A549 treated with ZK216348 at 1 μM for 4 hours (cell line): ENCODE data around the gene TMEM43. TPM values are rescaled to one million over a fixed set of nuclear protein-coding genes. Genes with fewer than 3 reads are reported as not detected.

Experiments used
- total RNA-seq: library from RNA; stranded (reverse); fragments of 200-300 nt; extraction: Qiagen RNA extraction; gene quantifications from 5 replicates; pipeline ENCODE4 v1.2.3, GENCODE V29; 2022; ENCODE audit warnings: low read depth

TMEM43 gene, protein sequence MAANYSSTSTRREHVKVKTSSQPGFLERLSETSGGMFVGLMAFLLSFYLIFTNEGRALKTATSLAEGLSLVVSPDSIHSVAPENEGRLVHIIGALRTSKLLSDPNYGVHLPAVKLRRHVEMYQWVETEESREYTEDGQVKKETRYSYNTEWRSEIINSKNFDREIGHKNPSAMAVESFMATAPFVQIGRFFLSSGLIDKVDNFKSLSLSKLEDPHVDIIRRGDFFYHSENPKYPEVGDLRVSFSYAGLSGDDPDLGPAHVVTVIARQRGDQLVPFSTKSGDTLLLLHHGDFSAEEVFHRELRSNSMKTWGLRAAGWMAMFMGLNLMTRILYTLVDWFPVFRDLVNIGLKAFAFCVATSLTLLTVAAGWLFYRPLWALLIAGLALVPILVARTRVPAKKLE
- total RNA-seq: 81.6 to 105 TPM (median 99.4 TPM) in 5 replicates

DNA sequence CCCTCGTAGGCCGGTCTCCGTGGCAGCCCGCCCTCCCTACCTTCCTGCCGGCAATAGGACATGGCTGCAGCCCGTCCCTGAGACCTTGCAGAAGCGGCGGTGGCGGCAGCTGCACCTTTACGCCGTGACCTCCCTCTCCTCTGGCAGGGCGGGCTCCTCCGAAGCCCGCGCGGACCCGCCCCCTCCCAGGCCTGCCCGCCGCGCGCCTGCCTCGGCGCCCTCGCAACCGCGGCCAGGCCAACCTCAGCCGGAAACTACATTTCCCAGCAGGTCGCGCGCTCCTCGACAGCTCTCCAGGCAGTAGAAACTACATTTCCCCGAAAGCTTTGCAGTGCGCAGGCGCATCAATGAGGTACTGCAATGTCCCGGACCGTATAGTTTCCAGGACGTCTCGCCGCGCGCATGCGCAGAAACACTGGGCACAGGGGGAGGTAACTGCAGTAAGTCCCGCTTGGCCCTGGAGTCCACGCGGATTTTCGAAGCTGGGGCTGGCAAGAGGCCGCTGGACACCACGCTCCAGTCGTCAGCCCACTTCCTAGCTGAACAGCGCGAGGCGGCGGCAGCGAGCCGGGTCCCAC, at the start of gene TMEM43, which contains the start of gene CHCHD4:
Gene TMEM43, plus strand, starts transcription at position 438 of the 578 bp plus-strand sequence. CDS start 142 bp downstream, outside the sequence.
Gene CHCHD4, minus strand, starts transcription at position 256 of the 578 bp plus-strand sequence. Its CDS starts 194 bp downstream, at position 62.

DNA sequence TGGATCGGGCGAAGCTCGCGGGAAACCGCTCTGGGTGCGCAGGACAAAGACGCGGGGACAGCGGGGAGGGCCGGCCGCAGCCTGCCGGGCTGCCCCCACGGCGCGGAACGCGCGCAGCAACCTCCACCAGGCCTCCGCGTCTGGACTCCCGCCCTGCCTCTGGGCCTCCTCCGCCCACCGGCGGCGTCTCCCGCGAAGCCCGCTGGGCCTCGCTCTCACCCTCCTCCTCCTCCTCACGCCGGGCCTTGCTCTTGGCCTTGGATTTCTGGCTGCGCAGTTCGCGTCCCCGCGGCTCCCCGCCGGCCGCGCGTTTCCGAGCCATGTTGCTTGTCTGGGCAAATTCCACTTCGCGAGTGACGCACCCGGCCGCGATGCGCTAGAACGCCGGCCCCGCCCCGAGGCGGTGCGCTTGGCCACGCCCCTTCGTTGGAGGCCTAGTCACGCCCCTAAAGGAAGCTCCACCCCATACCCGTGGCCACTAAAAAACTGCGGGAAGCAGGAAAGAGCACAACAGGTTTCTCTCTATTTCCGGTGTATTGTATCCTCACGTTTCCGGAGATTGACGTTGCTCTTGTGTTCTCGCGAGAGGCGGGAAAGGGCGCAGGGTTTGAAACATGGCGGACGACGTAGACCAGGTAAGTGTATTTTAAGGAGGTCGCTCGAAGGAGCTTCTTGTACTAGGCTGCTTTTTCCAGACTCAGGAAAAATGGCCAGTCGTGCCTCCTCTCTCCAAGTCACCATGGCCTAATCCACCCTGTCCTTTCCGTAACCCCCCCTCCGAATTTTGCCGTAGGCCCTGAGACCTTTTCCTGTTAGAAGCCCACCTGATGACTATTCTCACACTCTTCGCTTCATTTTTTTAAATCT, 53.6 kb downstream of the TMEM43 start, which contains the start of the genes LSM3 and XPC:
Gene LSM3, plus strand, starts transcription at position 571 of the 867 bp plus-strand sequence. Its CDS starts 44 bp downstream, at position 615.
Gene XPC, minus strand, starts transcription at position 355 of the 867 bp plus-strand sequence. Its CDS starts 33 bp downstream, at position 322.

Other genes with a start within 250 kb of the TMEM43 start
- 0.05 to 0.48 TPM (median 0.14 TPM) in 5 replicates for gene WNT7A, start 245.0 kb upstream of the TMEM43 start, total RNA-seq
- 34.7 to 43.7 TPM (median 38.3 TPM) in 5 replicates for gene CHCHD4, start 182 bp upstream of the TMEM43 start, total RNA-seq
- gene XPC, start 53.5 kb downstream of the TMEM43 start, total RNA-seq: 29.8 to 34.0 TPM (median 32.3 TPM) in 5 replicates
- gene LSM3, start 53.8 kb downstream of the TMEM43 start, total RNA-seq: 17.0 to 36.7 TPM (median 20.4 TPM) in 5 replicates